ENCODE measurements around the gene PCBD1. TPM values are rescaled to one million over a fixed set of nuclear protein-coding genes. Genes with fewer than 3 reads are reported as not detected.

Gene PCBD1
- total RNA-seq, 1 donor from 2014 or later: 45.8 TPM

Other genes with a start within 250 kb of the PCBD1 start
- gene ADAMTS14, start 216.1 kb downstream of the PCBD1 start, total RNA-seq: 0.64 TPM
- not detected for gene TBATA, start 103.2 kb downstream of the PCBD1 start, total RNA-seq
- gene SGPL1, start 72.6 kb downstream of the PCBD1 start, total RNA-seq: 62.1 TPM